CD4-positive, alpha-beta T cell treated with Interleukin-4 for 1 hour (primary cell): ENCODE measurements around the gene MCRIP1.
A peak's percentile ranks its signal among the peaks of the same experiment; 100 is the strongest.

ENCODE experiments used
- DNase-seq, 2 donors: peaks; one replicate each; pipeline ENCODE4 v3.0.0-alpha.2; 2020 to 2022

Gene MCRIP1, protein sequence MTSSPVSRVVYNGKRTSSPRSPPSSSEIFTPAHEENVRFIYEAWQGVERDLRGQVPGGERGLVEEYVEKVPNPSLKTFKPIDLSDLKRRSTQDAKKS

DNA sequence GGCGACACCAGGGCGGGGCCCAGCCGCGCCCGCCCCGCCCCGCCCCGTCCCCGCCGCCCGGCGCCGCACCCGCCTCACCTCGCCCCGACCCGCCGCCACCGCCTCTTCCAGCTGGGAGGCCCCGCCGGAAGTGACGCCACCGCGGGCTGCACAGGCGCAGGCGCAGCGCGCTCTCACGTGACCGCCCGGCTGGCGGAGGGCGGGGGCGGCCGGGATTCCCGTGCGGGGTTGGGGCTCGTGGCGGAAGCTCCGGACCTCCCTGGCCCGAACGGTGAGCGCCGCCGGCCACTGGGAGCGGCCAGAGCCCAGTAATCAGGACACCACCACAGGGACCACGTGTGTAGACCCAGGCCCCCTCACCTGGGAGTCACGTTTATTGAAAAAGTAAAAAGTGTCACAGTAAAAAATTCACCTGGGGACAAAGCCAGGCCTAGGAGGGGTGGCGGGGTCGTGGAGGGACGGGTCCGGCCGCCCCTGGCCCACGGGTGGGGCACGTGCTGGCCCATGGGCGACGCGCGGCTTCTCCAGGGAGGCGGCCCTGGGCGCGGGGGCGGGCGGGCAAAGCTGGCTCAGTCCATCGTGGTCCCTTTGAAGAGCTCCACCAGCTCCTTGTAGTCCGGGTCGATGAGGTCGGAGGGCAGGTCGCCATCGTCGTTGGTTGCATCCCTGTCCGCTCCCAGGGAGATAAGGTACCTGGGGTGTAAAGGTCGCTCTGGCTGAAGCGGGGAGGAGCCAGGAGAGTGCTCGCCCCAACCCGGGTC lies at the start of gene MCRIP1:
Gene MCRIP1 (minus strand): TSS at position 132 of the 761 bp plus-strand sequence. CDS start 8,785 bp downstream, outside the sequence.
- DNase-seq, result peak; percentile 93

DNA sequence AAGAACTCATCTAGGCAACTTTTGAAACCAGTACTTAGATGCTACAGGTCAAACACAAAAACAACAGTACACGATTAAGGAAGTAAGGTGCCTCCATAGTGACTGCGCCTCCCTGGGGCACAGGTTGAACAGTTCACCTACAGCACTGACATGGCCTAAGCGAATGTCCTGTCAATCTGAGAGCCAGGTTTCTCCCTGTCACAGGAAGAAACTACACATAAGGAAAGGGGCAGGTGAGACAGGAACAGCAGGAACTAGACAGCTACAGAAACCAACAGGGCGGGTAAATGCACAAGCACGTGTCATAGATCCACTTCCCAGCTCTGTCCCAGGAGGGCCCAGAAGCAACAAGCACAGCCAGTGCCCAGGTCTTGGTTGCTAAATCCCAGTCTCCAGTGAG lies 46.0 kb upstream of the MCRIP1 start:
- DNase-seq, result no peak

DNA sequence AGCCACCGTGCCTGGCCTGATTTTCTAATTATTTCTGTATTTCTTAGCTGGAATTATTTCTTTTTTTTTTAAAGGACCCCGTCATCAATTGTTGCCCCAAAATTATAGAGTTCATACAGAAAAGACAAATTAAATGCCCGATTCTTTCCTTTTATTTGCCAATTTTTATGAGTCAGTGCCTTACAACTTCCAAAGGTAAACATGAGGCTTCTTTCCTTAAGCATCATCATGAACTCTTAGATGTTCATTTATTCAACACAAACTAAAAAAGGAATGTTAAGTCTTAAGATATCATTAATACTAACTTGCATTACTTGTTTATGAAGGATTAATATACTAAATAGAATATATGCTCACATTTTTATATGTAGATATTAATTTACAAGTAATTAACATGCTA lies 45.2 kb upstream of the MCRIP1 start:
- no peak for DNase-seq

DNA sequence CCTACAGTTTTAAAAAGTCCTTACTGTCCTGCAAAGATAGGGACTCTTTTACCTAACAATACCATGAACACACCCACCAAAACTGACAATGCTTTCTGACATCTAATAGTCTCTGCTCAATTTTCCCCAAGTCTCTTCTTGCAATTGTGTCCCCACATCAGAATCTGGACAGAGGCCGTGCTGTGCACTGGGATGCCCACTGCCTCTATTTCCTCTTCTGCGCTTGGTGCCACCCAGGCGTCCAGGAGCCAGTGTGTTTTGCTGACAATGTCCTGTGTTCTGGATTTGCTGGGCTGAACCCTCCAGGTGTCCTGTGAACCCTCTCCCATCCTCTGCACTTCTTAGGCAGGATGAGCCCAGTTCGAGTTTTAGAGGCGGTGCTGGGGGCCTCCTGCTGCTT lies 44.5 kb upstream of the MCRIP1 start:
- no peak for DNase-seq

DNA sequence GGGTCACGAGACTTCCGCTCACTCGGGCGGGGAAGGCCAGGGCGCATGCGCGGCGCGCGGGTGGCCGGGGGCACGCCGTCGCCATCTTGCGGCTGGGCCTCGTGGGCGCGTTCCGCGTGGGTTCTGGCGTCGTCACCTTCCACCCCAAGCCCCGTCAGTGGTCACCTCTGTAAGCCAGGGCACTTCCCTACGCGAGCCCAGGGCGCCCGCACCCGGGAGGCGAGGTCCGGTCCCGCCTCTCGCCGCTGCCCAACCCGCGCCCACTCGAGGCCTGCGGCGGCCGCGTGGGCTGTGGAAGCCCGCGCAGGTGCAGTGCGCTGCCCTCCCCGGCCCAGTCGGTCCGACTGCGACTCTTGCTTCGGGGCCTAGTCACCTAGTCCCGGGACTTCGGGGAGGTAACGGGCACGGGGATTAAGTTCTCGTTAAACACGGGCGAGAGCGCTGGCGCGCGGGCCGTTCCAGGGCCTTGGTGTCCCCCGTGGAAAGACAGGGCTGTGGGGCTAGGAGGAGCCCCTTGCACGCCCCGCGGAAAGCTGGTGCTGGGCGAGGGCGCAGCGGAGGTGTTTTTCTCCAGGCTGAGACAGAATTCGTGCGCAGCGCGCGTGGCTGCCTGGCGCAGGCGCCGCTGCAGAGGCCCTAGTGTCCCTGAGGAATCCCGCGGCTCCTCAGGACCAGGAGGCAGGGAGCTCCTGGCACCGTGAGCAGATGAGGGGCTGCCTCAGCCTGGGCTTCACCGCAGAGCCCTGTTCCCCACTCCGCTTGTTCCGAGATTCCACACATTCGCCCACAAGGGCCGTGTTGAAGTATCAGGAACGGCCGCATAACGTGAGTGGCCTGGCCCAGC lies 38.5 kb upstream of the MCRIP1 start:
- DNase-seq, result peak; percentile 95 to 96

DNA sequence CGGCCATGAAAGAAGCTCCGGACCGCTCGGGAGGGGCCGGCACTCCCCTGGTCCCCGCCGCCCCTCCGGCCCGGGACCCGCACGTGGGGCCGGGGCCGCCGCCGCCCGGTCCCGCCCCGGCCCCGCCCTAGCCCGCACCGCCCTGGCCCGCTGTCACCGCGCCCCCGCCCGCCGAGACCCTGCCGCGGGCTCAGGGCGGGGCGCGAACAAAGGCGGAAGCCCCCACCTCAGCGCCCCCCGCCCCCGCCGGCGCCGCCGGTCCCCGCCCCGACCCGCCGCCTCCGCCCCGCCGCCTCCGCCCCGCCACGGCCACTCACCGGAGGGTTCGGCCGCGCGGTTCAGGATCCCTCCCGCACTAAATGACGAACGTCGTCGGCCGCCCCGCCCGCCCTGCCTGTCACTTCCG lies 37.9 kb upstream of the MCRIP1 start, which contains the start of gene ARHGDIA:
Gene ARHGDIA (minus strand): TSS at position 357 of the 406 bp plus-strand sequence. CDS start 1,407 bp downstream, outside the sequence.
- DNase-seq, result no peak

DNA sequence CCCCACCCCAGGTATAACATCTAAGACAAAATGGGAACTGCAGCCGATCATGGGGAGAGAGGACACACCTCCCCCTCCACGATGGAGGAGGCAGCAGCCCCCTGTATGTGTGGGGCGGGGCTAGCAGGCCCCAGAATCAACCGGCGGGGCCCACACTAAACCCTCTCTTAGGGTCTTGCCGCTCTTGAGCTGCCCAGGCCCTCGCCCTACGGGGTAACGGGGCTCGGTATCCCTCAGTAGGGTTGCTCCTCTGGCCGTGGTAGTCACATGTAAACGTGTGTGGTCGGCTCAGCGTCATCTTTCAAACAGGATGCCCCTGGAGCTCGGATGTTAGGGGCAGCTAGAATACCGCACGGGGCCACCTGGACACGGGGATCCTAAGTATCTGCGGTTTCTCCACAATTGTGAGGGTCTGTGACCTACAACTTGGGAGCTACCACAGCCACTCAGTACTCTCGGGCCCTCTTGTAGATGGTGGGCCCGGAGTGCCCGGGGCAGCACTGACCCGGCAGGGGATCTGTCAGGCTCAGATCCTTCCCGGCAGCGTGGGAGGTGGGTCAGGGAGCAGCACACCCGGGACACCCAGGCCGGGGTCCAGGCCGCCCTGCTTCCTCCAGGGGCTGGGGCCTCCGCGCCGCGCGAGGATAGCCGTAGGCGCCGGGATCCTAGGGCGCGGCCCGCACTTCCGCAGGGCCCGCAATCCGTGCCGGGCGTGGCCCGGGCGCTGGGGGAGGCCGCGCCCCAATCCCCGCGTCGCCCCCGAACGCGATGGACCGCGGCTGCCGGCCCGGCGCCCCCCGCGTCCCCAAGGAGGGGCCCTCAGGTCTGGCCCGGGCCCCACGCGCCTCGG lies 37.3 kb upstream of the MCRIP1 start:
- DNase-seq, result peak; percentile 42 to 52

DNA sequence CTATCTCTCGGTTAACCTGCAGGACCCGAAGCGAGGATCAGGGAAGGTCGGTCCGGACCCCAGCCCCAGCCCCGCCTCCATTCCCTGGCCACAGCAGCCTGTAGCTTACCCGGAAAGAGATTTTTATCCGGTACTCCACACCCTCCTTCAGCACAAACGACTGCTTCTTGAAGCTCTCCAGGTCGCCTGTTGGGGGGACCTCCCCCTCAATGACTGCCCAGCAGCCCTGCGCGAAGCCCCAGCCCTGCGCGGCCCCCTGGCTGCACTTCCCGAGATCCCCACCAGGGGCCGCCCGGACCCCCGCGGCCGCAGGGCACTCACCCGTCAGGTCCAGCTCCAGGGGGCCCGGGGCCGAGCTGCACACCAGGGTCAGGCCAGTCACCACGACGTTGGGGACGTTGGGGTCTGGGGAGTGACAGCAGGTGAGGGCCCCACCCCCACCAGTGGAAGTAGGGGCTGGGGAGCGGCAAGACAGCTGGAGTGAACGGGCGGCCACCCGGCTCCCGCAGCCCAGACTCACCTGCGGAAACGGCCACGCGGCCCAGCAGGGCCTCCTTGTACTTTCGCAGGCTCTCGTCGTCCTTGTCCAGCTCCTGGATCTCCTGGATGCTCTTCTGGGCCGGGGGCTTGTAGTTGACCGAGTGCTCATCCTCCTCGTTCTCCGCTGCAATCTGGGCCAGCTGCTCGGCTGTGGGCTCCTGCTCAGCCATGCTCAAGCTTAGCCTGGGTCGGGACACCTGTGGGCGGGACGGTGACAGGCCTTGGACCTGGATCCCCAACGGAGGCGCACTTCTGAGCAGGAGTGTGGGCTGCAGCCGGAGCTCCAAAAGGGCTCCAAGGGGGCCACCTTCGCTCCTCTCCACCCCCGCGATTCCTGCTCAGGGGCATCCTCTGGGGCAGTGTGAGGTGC lies 36.4 kb upstream of the MCRIP1 start:
- DNase-seq, result peak; percentile 30 to 35

DNA sequence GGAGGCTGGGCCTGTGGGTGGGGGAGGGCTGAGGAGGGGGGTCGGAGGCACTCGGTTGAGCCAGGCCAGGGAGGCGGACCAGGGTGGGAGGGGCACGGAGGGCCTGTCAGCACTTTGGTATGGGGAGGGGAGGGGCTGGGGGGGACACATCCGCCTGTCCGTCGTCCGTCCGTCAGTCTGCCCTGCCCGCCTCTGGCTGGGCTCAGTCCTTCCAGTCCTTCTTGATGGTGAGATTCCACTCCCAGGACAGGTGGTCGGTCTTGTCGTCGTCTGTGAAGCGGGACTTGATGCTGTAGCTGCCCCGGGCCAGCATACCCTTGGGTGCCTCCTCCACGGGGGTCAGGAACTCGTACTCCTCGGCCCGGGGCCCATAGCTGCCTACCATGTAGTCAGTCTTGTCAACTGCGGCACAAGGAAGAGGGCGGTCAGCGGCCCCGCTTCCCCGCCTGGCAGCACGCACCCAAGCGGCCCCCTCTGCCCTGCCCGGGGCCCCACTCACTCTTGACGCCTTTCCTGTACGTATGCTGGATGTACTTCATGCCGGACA lies 35.7 kb upstream of the MCRIP1 start:
- DNase-seq, result no peak

DNA sequence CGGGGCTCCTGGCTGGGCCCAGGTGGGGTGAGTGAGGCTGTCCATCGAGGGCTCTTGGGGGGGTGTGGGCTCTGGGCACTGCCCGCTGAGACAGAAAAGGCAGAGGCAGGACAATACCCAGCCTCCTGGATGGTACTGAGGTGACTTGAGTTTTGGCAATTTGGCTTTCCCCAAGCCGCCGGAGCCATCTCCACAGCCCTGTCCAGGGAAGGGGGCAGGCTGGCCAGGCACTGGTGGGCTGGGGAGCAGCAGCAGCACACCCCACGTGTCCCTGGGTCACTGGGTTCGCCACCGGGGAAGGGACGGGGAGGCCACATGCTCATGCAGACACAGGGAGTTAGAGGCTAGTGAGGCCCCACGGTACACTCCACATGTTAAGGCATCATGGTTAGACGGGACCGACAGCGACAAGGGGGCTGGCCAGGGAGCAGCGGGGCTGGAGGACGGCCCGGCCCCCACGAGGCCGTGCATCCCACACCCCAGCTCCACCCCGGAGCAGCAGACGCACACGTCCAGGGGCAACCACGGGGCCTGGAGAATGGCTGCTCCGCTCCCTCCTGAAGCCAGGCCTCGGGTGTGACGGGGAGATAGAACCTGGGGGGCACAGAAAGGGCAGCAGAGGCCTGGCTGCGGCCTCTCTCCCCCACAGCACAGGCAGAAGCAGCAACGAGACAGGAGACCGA lies 35.0 kb upstream of the MCRIP1 start:
- no peak for DNase-seq

DNA sequence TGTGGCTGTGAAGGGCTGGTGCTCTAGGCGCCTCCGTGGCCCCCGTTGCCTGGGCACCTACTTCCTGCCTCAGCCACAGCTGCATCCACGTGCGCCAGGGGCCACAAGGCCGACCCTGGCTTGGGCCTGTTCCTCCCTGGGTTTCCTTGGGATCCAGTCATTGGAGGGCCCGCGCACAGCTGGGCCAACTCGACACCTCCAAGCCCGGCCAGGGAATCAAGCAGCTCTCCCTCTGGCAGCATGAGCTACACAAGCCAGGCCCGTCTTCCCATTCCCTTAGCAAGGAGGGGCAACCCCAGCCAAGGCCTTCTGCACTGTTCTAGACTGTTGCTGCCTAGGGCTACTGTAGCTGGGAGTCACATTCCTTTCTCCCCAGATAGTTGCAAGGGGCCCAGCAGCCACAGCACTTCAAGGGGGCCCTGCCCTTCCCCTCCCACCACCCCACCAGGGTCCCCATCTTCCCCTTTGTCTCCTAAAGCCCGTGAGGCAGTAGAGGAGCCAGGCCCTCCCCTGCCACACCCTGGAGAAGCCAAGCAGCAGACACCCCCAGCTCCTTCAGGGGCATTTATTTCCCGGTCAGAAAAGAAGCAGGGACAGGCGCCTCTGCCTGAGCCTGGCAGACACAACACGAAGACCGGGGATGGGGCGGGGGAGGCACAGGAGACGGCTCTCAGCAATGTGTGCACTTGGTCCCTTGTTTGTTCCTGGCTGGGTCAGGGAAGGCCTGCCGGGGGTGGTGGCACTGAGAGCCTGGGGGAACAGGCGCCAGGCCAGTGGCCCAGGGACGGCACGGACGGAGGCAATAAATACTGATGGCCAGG lies 34.3 kb upstream of the MCRIP1 start:
- no peak for DNase-seq

DNA sequence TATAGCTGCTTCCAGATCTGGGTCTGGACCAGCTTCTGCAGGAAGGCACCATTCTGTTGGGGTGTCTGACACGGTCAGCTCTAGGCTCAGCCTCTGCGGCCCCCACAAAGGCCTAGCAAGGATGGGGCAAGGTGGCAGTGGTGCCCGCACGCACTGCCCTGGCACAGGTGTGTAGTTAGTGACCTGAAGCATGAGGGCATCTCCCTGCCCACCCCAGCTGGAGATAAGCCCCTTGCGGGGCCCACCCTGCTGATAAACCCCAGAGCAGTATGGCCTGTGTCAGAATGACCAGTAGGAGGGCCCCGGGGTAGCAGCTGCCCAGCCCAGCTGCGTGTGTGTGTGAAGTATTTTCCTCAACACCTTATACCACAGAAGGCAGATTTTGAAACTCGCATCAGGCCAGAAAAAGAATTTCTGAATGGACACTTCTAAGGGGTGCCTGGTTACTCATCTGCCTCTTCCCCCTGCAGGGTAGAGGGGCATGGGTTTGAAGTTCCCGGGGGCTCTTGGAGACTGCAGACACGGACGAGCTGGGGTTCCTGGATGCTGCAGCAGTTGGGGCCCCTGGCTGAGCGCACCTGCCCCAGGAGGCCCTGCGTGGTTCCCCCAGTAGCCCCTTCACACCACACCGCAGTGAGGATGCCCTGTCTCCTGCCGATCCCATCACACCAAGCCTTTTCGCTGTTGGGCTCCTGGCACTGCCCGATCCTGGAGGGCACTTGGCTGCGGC lies 33.5 kb upstream of the MCRIP1 start:
- peak in 1 of 2 donors; percentile 38 for DNase-seq

DNA sequence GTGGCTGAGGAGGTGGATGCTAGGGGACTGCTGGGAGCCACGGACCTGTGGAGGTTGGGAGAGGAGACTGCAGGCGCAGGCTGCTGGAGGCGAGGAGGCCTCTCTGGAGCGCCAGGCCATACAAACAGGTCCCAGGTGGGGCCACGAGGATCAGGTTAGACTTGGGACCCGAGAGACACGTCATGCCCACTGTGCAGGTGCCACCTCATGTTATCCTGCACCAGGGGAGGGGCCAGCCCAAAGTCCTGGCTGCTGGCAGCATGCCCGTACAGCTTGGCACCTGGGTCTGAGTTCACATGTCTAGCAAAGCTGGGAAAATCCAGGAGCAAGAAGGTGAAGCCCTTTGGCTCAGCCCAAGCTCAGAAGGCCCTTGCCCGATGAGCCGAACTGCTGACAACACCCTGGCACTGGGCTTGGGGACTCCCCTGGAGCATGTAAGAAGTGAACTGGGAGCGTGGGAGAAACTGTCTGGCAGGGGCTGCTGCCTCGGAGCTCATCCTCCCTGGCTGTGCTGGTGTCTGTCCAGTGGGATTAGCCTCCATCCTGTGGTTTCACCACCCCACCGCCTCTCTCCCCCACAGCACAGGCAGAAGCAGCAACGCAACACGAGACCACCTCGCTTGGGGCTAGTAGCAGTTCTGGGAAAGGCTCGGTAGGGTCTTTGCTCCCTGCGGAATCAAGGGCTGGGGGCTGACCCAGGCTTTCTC lies 32.8 kb upstream of the MCRIP1 start:
- no peak for DNase-seq

DNA sequence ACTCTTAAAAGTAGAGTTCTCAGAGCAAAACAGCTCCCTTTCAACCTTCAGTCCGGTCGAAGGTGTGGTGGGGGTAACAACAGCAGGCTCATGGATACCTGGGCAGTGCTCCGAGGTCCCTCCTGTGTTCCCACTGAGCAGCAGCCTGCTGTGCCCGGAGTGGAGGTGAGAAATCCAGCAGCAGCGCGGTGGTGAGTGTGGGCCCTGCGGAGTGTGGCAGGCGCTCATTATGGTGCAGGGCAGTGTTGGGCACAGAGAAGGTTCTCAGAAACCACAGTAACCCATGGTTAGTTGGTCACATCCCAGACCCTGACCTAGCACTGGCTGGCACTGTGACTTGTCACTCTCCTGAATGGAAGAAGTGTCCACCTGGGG lies 32.3 kb upstream of the MCRIP1 start:
- no peak for DNase-seq

DNA sequence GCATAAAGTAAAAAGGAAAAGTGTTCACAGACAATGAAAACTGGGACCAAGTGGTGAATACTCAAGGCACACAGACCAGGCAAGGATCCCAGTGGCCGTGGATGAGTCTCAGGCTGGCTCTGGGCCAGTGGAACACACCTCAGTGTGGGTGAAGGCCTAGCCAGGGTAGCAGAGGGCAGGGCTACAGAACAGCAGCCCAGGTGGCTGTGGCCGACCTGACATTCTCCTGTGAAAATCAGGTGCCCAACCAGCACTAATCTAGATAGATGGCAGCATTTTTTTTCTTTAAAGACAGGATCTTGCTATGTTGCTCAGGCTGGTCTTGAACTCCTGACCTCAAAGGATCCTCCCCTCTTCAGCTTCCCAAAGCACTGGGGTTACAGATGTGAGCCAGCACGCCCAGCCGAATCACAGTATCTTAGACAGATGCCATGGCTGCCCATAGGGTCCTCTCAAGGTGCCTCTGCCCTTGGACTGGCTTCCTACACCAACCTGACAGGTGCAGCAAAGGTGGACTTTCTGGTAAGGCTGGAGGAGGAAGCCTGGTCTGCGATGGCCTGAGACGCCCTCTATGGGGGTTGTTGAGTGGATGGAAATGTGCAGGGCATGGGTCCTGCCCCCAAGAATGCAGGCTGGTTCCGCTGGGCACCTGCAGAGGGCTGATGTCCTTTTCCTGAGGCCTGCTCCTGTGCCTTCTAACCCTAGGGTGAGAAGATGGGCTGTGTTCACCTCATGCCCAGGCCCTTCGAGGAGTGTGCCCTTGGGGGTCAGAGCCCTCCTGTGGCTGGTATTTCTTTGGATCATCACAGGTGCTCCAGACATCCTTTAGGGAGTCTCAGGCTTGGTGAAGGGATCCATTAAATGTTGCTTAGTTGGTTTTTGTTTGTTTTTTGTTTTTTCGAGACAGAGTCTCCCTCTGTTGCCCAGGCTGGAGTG lies 31.0 kb upstream of the MCRIP1 start:
- DNase-seq, result no peak

DNA sequence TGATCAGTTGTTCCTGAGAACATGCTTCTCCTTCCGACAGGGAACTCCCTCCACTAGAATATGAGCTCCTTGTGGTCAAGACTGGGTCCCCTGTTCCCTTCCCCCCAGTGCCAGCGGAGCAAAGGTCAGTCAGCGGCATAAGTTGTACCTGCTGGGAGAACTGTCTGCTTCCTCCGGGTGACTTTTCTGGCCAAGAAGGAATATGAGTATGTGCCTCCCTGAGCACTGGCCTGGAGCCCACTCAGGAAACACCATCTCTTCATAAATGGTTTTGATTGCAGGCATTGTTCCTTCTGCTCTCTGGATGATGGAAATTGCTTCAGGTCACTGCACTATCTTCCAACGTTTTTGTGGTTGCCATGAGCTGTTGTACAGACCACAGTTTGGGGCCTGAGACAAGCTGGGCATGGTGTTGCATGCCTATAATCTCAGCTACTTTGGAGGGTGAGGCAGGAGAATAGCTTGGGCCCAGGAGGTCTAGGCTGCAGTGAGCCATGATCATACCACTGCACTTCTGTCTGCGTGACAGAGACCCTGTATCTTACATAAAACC lies 30.1 kb upstream of the MCRIP1 start:
- DNase-seq, result no peak
